Measurements from ENCODE around the gene DRD4.

GRCh38 chr11:601573-602245, 35.4 kb upstream of the DRD4 start:
- TF ChIP-seq EZH2 (conservative IDR thresholded peaks at IDR 0.05; ENCODE audit: low read depth, low read length): no peak
- TF ChIP-seq CTCF (CRISPR knock-in tag; IDR thresholded peaks at IDR 0.05): 0 out of 2 replicates have a peak, but pooled peaks have one; percentile 11
- TF ChIP-seq ZNF276 (CRISPR knock-in tag; IDR thresholded peaks at IDR 0.05; ENCODE audit: low read depth): no peak
- no peak for TF ChIP-seq PBX3 (CRISPR knock-in tag; IDR thresholded peaks at IDR 0.05; ENCODE audit: borderline replicate concordance)
- TF ChIP-seq EP300 (IDR thresholded peaks at IDR 0.05; ENCODE audit: low read depth in 2 of 2, low read length in 2 of 2): no peak
- no peak for TF ChIP-seq EP300 (CRISPR knock-in tag; IDR thresholded peaks at IDR 0.05; ENCODE audit: borderline replicate concordance)
- TF ChIP-seq ZNF138 (CRISPR knock-in tag; IDR thresholded peaks at IDR 0.05; ENCODE audit: low read depth): no peak
- no peak for TF ChIP-seq ZNF607 (CRISPR knock-in tag; IDR thresholded peaks at IDR 0.05; ENCODE audit: borderline replicate concordance)
- TF ChIP-seq ZNF792 (CRISPR knock-in tag; IDR thresholded peaks at IDR 0.05): no peak
- TF ChIP-seq TRIM24 (CRISPR knock-in tag; IDR thresholded peaks at IDR 0.05): no peak
- no peak for TF ChIP-seq KDM6A (CRISPR knock-in tag; IDR thresholded peaks at IDR 0.05; ENCODE audit: low read depth)
- TF ChIP-seq MXD4 (CRISPR knock-in tag; IDR thresholded peaks at IDR 0.05): no peak
- TF ChIP-seq FOXM1 (CRISPR knock-in tag; IDR thresholded peaks at IDR 0.05): no peak
- no peak for TF ChIP-seq USF2 (IDR thresholded peaks at IDR 0.05; ENCODE audit: low read depth, low read length)
- TF ChIP-seq USF2 (CRISPR knock-in tag; IDR thresholded peaks at IDR 0.05; ENCODE audit: borderline replicate concordance): no peak

All from HepG2 (cell line).